GM21360 (cell line): ENCODE measurements around the gene LHX1.

ENCODE experiments used
- ATAC-seq: cut with Tn5 transposase; IDR thresholded peaks from one replicate; pipeline ENCODE4 v1.9.1; 2021; ENCODE audit warnings: mild to moderate bottlenecking, moderate library complexity; ENCODE audit not compliant: unreplicated experiment

Gene LHX1

GRCh38 chr17:36937959-36938565 lies 787 bp downstream of the LHX1 start:
- ATAC-seq = no peak

- ATAC-seq = no peak
These were observed 1.3 kb downstream of the LHX1 start for GRCh38 chr17:36938566-36939051.

GRCh38 chr17:36939052-36939801 lies 2.0 kb downstream of the LHX1 start:
- ATAC-seq = no peak

GRCh38 chr17:36939802-36940312 lies 2.6 kb downstream of the LHX1 start:
- no peak for ATAC-seq

- no peak for ATAC-seq
These were observed 3.3 kb downstream of the LHX1 start for GRCh38 chr17:36940313-36941264.

GRCh38 chr17:36941265-36942010 lies 4.2 kb downstream of the LHX1 start:
- no peak for ATAC-seq

- ATAC-seq = no peak
These were observed 4.8 kb downstream of the LHX1 start for GRCh38 chr17:36942019-36942599.

GRCh38 chr17:36942631-36943125 lies 5.4 kb downstream of the LHX1 start:
- no peak for ATAC-seq

GRCh38 chr17:36943250-36944191 lies 6.2 kb downstream of the LHX1 start:
- ATAC-seq = no peak

GRCh38 chr17:36944553-36944952 lies 7.3 kb downstream of the LHX1 start:
- ATAC-seq = no peak

- no peak for ATAC-seq
These were observed 7.9 kb downstream of the LHX1 start for GRCh38 chr17:36945140-36945539.

GRCh38 chr17:36945959-36946725 lies 8.9 kb downstream of the LHX1 start:
- no peak for ATAC-seq

- ATAC-seq = no peak
These were observed 9.4 kb downstream of the LHX1 start for GRCh38 chr17:36946726-36947091.

- ATAC-seq = no peak
These were observed 10.8 kb downstream of the LHX1 start for GRCh38 chr17:36947922-36948716.

- ATAC-seq = peak; percentile 92
These were observed 11.6 kb downstream of the LHX1 start, which contains the start of gene AATF for GRCh38 chr17:36948717-36949460. Gene AATF (plus strand): TSS chr17:36948954. CDS start chr17:36949126, 172 bp downstream.

- ATAC-seq = no peak
These were observed 12.2 kb downstream of the LHX1 start for GRCh38 chr17:36949461-36949927.
